Activated T-cell treated with anti-CD3 and anti-CD28 coated beads, Interleukin-2, amount 50 U/mL, for 24 hours (primary cell): ENCODE results near the gene FAM3B.

Source experiments
- DNase-seq: peaks from one replicate; pipeline ENCODE4 v3.0.0-alpha.2; 2020
- H3K27ac Mint-ChIP-seq: 2 replicates; pipeline ENCODE4 v1.8.0; 2020; ENCODE audit warnings: mild to moderate bottlenecking, mixed read lengths
- H3K27me3 Mint-ChIP-seq: 2 replicates; pipeline ENCODE4 v1.8.0; 2020; ENCODE audit warnings: mixed read lengths
- H3K36me3 Mint-ChIP-seq: 2 replicates; pipeline ENCODE4 v1.8.0; 2020; ENCODE audit warnings: low read depth, mixed read lengths
- H3K4me1 Mint-ChIP-seq: 2 replicates; pipeline ENCODE4 v1.8.0; 2020; ENCODE audit warnings: low read depth, mixed read lengths
- H3K4me3 Mint-ChIP-seq: 2 replicates; pipeline ENCODE4 v1.8.0; 2020; ENCODE audit warnings: mild to moderate bottlenecking, moderate library complexity, mixed read lengths
- H3K9me3 Mint-ChIP-seq: 2 replicates; pipeline ENCODE4 v1.8.0; 2020; ENCODE audit warnings: mixed read lengths

Gene FAM3B

GRCh38 chr21:41378849-41379248, 62.2 kb downstream of the FAM3B start:
- H3K36me3 Mint-ChIP-seq = peaks cover 62% of the 10 kb centered on the region
- no peaks in the 10 kb centered on the region for H3K27me3 Mint-ChIP-seq
- DNase-seq = no peak
- H3K27ac Mint-ChIP-seq = no peak overlapping the region
- H3K4me1 Mint-ChIP-seq = peaks cover 16% of the 10 kb centered on the region
- H3K9me3 Mint-ChIP-seq = no peaks in the 10 kb centered on the region
- no peak overlapping the region for H3K4me3 Mint-ChIP-seq

GRCh38 chr21:41379901-41380300, 63.3 kb downstream of the FAM3B start:
- DNase-seq = no peak
- no peaks in the 10 kb centered on the region for H3K9me3 Mint-ChIP-seq
- H3K4me1 Mint-ChIP-seq = peaks cover 8% of the 10 kb centered on the region
- no peak overlapping the region for H3K27ac Mint-ChIP-seq
- peaks cover 63% of the 10 kb centered on the region for H3K36me3 Mint-ChIP-seq
- no peaks in the 10 kb centered on the region for H3K27me3 Mint-ChIP-seq
- H3K4me3 Mint-ChIP-seq = no peak overlapping the region

DNA sequence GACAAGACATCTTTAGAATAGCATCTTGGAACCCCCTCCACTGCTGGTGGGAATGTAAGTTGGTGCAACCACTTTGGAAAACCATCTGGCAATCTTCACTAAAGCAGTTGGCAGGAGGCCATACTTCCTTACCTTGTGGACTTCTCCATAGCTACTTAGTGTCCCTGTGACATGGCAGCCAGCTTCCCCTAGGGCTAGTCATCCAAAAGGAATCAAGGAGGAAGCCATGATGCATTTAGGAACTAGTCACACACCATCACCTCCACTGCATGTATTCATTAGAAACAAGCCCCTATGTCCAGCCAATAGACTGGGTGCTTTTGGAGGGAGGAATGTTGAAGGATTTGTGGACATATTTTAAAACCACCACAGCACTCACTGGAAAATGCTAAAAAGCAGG, 65.1 kb downstream of the FAM3B start:
- no peaks in the 10 kb centered on the region for H3K27me3 Mint-ChIP-seq
- peaks cover 66% of the 10 kb centered on the region for H3K36me3 Mint-ChIP-seq
- no peaks in the 10 kb centered on the region for H3K9me3 Mint-ChIP-seq
- no peak for DNase-seq
- H3K27ac Mint-ChIP-seq = no peak overlapping the region
- H3K4me1 Mint-ChIP-seq = peaks cover 2% of the 10 kb centered on the region
- H3K4me3 Mint-ChIP-seq = no peak overlapping the region

DNA sequence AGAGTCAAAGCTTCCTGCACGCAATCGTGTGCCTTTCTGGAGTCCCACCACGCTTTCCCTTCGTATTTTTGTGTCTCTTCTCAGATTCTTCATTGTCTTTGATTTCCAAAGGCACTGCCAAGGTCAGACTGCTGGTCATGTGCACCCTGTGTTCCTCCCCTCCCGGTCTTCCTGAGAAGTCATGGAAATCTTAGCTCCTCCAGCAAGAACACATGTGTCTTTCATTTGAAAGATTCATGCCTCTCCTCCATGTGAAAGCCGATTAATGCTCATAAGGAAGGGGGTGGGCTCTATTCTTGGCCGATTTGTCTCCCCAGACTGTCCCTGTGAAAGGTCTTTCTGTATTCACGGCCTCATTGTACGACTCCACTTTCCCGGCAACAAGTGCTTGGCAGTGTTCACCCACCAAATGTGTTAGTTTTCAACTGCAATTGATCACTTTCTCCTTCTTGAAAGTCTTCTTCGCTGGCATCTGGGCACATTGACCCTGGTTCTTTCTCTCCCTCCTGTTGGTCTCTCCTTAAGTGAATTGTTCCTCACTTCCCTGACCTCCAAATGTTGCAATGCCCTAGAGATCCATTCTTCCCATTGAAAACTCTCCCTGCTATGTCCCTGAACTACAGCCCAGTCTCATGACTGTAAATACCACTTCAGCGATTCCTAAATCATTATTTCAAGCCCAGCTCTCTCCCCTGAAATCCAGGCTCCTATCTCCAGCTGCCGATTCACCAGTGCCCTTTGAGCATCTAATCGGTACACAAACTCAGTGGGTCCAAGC, 70.6 kb downstream of the FAM3B start:
- Mint-ChIP-seq H3K9me3 (no peaks in the 10 kb centered on the region), H3K27ac (no peak overlapping the region), H3K36me3 (peaks cover 61% of the 10 kb centered on the region), H3K27me3 (no peaks in the 10 kb centered on the region), H3K4me3 (no peak overlapping the region), H3K4me1 (no peaks in the 10 kb centered on the region)
- no peak for DNase-seq

DNA sequence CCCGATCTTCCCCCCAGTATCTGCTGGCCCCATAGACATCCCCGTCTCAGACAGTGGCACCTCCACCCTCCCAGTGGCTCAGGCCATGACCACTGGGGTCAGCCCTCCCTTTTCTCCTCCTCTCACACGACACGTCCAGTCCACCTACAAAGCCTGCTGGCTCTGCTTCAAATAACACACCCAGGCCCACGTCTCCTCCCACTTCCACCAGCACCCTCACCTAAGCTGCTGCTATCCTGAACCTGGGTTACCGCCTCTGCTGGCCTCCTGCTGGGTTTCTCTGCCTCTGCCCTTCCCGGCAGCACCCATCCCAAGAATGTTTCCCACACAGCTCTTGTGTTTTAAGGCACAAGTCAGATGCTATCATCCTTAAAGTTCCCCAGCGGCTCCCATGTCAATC, 71.2 kb downstream of the FAM3B start:
- H3K27ac Mint-ChIP-seq = no peak overlapping the region
- no peaks in the 10 kb centered on the region for H3K27me3 Mint-ChIP-seq
- no peak for DNase-seq
- no peaks in the 10 kb centered on the region for H3K9me3 Mint-ChIP-seq
- peaks cover 56% of the 10 kb centered on the region for H3K36me3 Mint-ChIP-seq
- H3K4me1 Mint-ChIP-seq = no peaks in the 10 kb centered on the region
- H3K4me3 Mint-ChIP-seq = no peak overlapping the region

- Mint-ChIP-seq H3K27me3 (no peaks in the 10 kb centered on the region), H3K9me3 (no peaks in the 10 kb centered on the region), H3K36me3 (peaks cover 57% of the 10 kb centered on the region), H3K27ac (peak overlapping the region; percentile 53), H3K4me3 (no peak overlapping the region), H3K4me1 (no peaks in the 10 kb centered on the region)
- no peak for DNase-seq
Observed at GRCh38 chr21:41388259-41388658, 71.7 kb downstream of the FAM3B start.

GRCh38 chr21:41390043-41390639, 73.5 kb downstream of the FAM3B start:
- H3K4me1 Mint-ChIP-seq = no peaks in the 10 kb centered on the region
- H3K9me3 Mint-ChIP-seq = no peaks in the 10 kb centered on the region
- no peak overlapping the region for H3K4me3 Mint-ChIP-seq
- DNase-seq = no peak
- no peaks in the 10 kb centered on the region for H3K27me3 Mint-ChIP-seq
- H3K36me3 Mint-ChIP-seq = peaks cover 65% of the 10 kb centered on the region
- H3K27ac Mint-ChIP-seq = no peak overlapping the region

- H3K36me3 Mint-ChIP-seq = peaks cover 70% of the 10 kb centered on the region
- no peak for DNase-seq
- H3K9me3 Mint-ChIP-seq = no peaks in the 10 kb centered on the region
- no peak overlapping the region for H3K4me3 Mint-ChIP-seq
- H3K27me3 Mint-ChIP-seq = no peaks in the 10 kb centered on the region
- H3K4me1 Mint-ChIP-seq = no peaks in the 10 kb centered on the region
- no peak overlapping the region for H3K27ac Mint-ChIP-seq
Observed at GRCh38 chr21:41393876-41394465, 77.4 kb downstream of the FAM3B start.

- Mint-ChIP-seq H3K4me1 (no peaks in the 10 kb centered on the region), H3K4me3 (no peak overlapping the region), H3K36me3 (peaks cover 82% of the 10 kb centered on the region), H3K27ac (peak overlapping the region; percentile 37), H3K27me3 (no peaks in the 10 kb centered on the region), H3K9me3 (no peaks in the 10 kb centered on the region)
- DNase-seq = no peak
Observed at GRCh38 chr21:41396558-41397075, 80.0 kb downstream of the FAM3B start.

DNA sequence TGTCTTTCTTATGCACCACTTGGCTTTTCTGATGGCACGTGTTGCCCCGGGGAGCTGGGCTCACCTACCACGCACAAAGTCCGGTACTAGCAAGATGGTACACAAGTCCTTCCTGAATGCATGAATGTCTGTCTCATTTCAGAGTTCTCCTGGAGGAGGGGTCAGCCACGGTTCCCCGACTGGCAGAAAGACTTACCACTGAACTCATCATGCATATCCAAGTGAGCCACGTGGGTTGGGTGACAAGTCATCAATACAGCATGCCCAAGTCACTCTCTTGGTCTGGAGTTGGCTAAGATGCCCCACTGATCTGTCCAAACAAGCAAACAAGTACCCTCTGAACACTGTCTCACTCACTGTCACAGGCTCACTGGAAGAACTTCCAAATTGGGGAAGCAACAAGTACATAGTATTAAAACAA, 80.9 kb downstream of the FAM3B start:
- Mint-ChIP-seq H3K4me1 (no peaks in the 10 kb centered on the region), H3K36me3 (peaks cover 86% of the 10 kb centered on the region), H3K4me3 (no peak overlapping the region), H3K27ac (peak overlapping the region; percentile 31), H3K9me3 (no peaks in the 10 kb centered on the region), H3K27me3 (no peaks in the 10 kb centered on the region)
- DNase-seq = no peak

- H3K36me3 Mint-ChIP-seq = peaks cover 91% of the 10 kb centered on the region
- DNase-seq = no peak
- H3K4me1 Mint-ChIP-seq = no peaks in the 10 kb centered on the region
- H3K27me3 Mint-ChIP-seq = no peaks in the 10 kb centered on the region
- no peaks in the 10 kb centered on the region for H3K9me3 Mint-ChIP-seq
- H3K4me3 Mint-ChIP-seq = no peak overlapping the region
- no peak overlapping the region for H3K27ac Mint-ChIP-seq
Observed at GRCh38 chr21:41398251-41398650, 81.7 kb downstream of the FAM3B start.

DNA sequence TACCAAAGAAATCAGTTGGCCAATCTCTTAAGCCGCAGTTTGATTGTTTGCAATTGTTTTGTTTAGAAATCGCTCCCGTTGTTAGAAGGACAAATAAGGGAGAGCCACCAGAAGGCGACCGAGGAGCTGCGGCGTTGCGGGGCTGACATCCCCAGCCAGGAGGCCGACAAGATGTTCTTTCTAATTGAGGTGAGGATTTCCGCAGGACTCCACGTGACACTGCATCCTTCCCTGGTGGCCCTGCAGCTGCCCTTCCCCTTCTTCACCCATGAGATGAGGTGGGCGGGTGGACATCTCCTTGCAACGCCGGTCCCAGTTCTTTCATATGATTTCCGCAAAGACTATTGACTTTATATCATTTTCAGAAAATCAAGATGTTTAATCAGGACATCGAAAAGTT, 82.2 kb downstream of the FAM3B start:
- H3K9me3 Mint-ChIP-seq = no peaks in the 10 kb centered on the region
- no peak overlapping the region for H3K4me3 Mint-ChIP-seq
- no peaks in the 10 kb centered on the region for H3K4me1 Mint-ChIP-seq
- no peaks in the 10 kb centered on the region for H3K27me3 Mint-ChIP-seq
- H3K27ac Mint-ChIP-seq = no peak overlapping the region
- peaks cover 91% of the 10 kb centered on the region for H3K36me3 Mint-ChIP-seq
- DNase-seq = no peak

DNA sequence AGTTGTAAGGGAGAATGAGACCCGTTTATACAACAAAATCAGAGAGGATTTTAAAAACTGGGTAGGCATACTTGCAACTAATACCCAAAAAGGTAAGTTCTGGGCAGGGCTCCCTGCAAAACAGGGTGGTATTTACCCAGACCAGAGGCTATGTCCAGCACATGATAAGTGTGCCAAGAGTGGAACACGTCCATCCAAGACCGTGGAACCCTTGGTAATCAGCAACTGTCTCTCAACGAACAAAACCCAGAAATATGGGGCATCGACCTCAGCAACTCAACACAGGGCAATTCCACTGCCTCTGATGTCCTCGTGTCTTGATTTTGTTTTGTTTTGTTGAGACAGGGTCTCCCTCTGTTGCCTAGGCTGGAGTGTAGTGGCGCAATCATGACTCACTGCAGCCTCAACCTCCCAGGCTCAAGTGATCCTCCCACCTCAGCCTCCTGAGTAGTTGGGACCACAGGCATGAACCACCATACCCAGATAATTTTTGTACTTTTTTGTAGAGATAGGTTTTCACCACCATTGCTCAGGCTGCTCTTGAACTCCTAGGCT, 82.7 kb downstream of the FAM3B start:
- Mint-ChIP-seq H3K4me1 (no peaks in the 10 kb centered on the region), H3K9me3 (no peaks in the 10 kb centered on the region), H3K36me3 (peaks cover 90% of the 10 kb centered on the region), H3K27me3 (no peaks in the 10 kb centered on the region), H3K4me3 (no peak overlapping the region), H3K27ac (no peak overlapping the region)
- DNase-seq = no peak

- H3K4me1 Mint-ChIP-seq = no peaks in the 10 kb centered on the region
- no peaks in the 10 kb centered on the region for H3K27me3 Mint-ChIP-seq
- no peak for DNase-seq
- peaks cover 88% of the 10 kb centered on the region for H3K36me3 Mint-ChIP-seq
- no peak overlapping the region for H3K4me3 Mint-ChIP-seq
- H3K27ac Mint-ChIP-seq = no peak overlapping the region
- no peaks in the 10 kb centered on the region for H3K9me3 Mint-ChIP-seq
Observed at GRCh38 chr21:41402231-41402630, 85.6 kb downstream of the FAM3B start.

DNA sequence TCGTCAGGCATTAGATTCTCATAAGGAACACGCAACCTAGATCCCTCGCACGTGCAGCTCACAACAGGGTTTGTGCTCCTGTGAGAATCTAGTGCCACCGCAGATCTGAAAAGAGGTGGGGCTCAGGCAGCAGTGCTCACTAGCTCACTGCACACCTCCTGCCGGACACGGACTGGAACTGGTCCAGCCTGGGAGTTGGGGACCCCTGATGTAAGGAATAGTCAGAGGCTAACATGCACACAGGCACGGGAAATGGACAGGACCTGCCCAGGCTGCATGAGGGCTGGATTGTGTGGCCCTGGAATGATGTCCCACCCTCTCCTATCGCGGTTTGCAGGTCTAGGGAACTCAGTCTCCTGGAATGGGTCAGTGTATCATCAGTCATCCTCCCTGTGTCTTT, 86.2 kb downstream of the FAM3B start:
- no peak overlapping the region for H3K27ac Mint-ChIP-seq
- peaks cover 88% of the 10 kb centered on the region for H3K36me3 Mint-ChIP-seq
- no peaks in the 10 kb centered on the region for H3K27me3 Mint-ChIP-seq
- no peaks in the 10 kb centered on the region for H3K4me1 Mint-ChIP-seq
- no peaks in the 10 kb centered on the region for H3K9me3 Mint-ChIP-seq
- H3K4me3 Mint-ChIP-seq = no peak overlapping the region
- DNase-seq = no peak
